GM21526 (cell line): ENCODE results near the gene ARAP3.

ENCODE experiments used
- ATAC-seq: cut with Tn5 transposase; IDR thresholded peaks from one replicate; pipeline ENCODE4 v1.9.1; 2021; ENCODE audit warnings: moderate library complexity; ENCODE audit not compliant: unreplicated experiment, low FRiP score

Gene ARAP3

GRCh38 chr5:141649056-141649688, 32.9 kb downstream of the ARAP3 start:
- no peak for ATAC-seq

- ATAC-seq: no peak
These were observed 34.2 kb downstream of the ARAP3 start for GRCh38 chr5:141647851-141648250.

DNA sequence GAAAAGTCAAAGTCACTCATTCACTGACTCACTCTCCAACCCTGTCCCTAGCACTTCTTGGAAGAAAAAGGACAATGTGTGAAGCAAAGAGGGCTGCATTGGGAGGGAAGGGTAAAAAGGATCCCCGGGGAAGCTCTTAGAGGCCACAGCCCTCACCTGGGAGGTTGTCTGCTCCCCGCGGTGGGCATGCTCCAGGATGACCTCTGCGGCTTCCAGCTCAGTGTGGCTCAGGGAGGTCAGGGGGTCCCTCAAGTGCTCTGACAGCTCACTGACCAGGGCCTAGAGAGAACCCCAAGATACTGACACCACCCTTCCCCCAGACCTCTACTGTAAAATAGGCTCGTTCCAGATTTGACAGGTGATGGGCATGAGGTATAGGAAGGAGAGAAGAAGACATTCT, 34.8 kb downstream of the ARAP3 start:
- ATAC-seq: no peak

- ATAC-seq: no peak
These were observed 36.0 kb downstream of the ARAP3 start for GRCh38 chr5:141646026-141646425.

- ATAC-seq: peak; percentile 32
These were observed 40.3 kb downstream of the ARAP3 start for GRCh38 chr5:141641634-141642267.

DNA sequence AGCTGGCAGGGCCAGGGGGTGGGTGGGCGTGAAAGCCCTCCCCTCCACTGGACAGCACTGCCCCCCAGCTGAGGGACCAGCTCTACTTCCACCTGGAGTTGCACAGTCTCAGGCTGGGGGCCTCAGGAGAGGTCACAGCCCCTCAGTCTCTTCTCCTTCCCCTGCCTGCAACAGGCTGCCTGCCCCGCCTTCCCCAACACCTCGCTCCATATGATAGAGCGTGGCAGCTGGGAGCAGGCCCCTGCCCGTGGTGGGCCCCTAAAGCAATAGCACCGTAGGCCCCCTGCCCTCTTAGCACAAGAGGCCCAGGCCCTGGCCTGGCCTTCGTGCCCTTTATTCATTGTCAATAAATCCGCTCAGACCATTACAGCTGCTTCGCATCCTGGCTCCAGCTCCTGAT, 41.3 kb downstream of the ARAP3 start:
- no peak for ATAC-seq

DNA sequence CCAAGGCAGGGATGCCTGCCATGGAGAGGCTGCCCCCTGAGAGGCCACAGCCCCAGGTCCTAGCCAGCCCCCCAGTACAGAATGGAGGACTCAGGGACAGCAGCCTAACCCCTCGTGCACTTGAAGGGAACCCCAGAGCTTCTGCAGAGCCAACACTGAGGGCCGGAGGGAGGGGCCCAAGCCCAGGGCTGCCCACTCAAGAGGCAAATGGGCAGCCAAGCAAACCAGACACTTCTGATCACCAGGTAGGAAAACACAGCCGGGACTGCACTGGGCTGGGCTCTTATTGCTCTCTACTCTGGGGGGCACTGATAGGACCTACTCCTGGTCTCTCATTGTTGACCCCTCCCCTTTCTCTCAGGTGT, 42.0 kb downstream of the ARAP3 start:
- no peak for ATAC-seq

DNA sequence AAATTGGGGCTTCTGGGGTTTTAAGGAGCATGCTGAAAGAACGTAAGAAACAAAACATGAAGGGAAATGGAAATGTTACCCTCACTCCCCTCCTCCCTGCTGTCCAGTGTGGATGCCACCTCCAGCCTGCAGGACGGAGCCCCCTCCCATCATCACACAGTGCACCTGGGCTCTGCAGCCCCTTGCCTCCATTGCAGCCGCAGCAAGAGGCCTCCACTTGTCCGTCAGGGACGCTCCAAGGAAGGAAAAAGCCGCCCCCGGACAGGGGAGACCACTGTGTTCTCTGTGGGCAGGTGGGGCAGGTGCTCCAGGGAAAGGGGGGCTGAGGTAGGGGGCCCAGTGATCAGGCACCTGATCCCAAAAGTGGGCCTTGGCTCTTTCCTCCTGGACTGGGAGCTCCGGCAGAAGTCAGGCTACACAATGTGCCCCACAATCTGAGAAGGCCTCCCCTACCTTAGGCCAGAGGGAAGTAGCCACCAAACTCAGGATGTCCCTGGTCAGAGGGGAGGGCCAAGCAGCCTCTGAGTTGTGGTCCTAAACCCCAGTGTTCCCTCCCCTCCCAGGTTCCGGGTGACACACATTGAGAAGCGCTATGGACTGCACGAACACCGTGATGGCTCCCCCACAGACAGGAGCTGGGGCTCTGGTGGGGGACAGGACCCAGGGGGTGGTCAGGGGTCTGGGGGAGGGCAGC, 42.5 kb downstream of the ARAP3 start:
- no peak for ATAC-seq

GRCh38 chr5:141638771-141639170, 43.3 kb downstream of the ARAP3 start:
- no peak for ATAC-seq

DNA sequence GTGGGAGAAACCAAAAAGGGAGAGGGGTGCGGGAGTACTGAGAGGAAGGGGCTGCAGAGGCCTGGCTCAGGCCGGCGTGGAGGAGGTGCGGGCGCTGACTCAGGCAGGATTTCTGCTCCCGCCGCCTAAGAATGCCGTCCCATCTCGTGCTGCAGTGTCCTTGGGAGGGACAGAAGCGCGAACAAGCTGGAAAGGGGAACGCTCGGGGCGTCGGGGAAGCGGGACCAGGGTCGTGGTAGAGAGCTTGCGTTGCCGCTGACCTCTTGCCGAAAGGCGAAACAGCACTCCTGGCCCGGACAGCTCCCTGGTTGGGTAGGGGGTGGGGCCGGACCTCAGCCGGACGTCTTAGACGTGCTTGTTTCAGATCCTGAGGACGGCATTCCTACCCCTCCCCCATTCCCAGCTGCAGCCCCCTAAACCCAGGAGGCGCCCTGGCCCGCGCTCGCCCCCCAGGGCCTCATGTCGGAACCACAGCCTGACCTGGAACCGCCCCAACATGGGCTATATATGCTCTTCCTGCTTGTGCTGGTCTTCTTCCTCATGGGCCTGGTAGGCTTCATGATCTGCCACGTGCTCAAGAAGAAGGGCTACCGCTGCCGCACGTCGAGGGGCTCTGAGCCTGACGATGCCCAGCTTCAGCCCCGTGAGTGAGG, 44.1 kb downstream of the ARAP3 start:
- no peak for ATAC-seq

DNA sequence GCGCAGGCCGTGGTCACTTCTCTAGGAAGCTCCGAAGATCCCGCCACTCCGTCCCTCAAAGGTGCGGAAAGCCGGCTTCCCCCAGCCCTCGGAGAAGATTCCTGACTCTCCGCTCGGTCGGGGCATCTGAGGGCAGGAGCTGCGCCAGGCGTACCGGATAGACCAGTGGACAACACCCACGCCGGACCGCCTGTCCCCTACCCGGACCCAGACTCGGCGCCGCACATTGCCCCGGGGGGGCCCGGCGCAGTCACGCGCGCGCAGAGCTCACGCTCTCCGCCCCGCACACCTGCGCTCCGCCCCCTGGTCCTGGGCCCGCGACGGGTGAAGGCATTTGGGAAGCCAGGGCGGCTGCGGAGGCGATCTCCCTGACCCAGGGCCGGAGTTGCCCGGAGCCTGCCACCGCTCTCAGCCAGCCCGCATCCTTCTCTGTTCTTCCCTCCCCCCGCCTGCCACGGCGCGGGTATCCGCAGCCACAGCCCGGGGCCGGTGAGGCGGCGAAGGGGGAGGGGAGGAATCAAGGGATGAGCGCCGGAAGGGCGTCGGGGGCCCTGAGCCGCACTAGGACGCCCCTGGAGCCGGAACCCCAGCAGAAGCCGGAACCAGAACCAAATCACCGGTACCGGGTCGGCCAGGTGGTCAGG, 44.8 kb downstream of the ARAP3 start:
- ATAC-seq: peak; percentile 18

DNA sequence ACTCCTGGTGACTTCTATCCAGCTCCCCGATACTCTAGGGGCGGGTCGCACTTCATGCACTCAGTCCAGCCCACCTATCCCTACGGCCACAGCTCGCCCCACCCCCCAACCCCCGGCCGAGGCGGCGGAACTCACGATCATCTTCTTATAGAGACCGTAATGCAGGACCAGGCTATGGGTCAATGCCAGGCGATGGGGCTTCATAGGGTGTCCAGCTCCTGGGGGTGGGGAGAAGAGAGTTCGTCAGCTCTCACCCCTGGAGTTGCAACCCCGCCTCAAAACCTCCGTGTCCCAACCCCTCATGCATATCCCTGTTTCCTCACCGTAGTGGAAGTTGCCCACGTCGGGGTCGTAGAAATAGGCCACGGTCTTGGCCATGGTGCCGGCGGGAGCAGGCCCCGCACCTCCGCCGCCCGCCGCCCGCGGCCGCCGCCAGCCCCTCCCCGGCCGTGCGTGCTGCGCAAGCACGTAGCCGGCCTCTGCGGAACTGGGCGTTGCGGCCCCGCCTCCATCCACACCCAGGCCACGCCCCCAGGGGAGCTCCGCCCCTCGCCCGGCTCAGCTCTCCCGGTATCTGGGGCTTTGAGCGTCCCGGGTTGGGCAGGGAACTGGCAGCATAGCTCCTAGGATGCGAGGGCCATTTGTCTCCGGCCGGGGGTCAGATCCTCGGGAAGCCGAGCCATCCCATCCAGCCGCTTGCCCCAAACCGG, 45.5 kb downstream of the ARAP3 start, which contains the start of the genes HDAC3 and RELL2:
TSS of gene HDAC3 (minus strand) at position 437 of the 710 bp plus-strand sequence. CDS start at position 378, 59 bp downstream.
TSS of gene RELL2 (plus strand) at position 585 of the 710 bp plus-strand sequence. CDS start 1,229 bp downstream, outside the sequence.
- peak; percentile 63 for ATAC-seq

- no peak for ATAC-seq
These were observed 46.0 kb downstream of the ARAP3 start for GRCh38 chr5:141636106-141636412.

DNA sequence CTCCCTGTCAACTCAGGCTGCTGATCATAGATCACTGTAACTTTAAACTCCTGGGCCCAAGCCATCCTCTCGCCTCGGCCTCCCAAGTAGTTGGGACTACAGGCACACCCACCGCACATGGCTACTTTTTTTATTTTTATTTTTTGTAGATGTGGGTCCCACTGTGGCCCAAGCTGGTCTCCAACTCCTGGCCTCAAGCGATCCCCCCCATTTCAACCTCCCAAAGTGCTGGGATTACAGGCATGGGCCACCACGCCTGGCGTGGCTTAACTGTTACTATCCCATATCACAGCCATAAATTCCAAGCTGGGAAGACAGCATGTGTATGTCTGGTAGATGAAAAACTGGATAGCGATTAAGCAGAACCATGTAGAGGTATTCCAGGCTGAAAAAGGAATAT, 46.4 kb downstream of the ARAP3 start:
- no peak for ATAC-seq

GRCh38 chr5:141634720-141635119, 47.3 kb downstream of the ARAP3 start:
- no peak for ATAC-seq

- peak; percentile 67 for ATAC-seq
These were observed 48.0 kb downstream of the ARAP3 start for GRCh38 chr5:141633871-141634561.

DNA sequence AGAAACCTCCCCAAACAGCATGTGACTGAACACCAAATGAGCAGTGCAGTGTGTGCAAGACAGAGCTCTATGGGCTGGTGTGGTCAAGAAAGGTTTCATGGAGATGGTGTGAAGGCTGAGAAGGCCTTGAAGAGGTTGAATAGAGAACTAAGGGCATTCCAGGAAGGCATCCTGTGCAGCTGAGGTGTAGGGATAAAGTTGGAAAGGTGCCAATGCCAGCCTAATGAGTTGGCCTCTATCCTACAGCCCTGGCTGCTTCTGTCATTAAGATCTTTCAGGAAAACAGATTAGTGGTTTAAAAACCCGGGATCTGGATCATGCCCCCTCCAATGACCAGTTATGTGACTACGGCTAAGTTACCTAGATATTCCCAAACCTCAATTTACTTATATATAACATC, 49.4 kb downstream of the ARAP3 start:
- ATAC-seq: no peak

DNA sequence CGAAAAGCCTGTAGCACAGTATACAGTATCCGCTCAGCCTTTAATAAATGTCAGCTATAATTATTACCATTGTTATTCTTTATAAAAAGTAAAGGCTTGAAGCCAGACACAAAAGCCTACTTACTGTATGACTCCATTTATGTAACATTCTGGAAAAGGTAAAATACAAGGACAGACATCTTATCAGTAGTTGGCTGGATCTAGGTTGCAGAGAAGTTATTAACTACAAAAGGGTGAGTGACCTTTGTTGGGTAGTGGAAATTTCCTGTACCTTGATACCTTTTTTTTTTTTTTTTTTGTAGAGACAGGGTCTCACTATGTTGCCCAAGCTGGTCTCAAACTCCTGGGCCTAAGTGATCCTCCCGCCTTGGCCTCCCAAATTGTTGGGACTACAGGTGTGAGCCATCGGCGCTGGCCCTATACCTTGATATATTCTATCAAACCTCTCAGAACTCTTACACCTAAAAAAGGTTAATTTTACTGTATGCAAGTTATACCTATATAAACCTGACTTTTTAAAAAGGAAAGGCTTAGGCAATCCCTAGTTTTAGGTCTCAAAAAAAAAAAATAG, 51.4 kb downstream of the ARAP3 start:
- ATAC-seq: no peak

DNA sequence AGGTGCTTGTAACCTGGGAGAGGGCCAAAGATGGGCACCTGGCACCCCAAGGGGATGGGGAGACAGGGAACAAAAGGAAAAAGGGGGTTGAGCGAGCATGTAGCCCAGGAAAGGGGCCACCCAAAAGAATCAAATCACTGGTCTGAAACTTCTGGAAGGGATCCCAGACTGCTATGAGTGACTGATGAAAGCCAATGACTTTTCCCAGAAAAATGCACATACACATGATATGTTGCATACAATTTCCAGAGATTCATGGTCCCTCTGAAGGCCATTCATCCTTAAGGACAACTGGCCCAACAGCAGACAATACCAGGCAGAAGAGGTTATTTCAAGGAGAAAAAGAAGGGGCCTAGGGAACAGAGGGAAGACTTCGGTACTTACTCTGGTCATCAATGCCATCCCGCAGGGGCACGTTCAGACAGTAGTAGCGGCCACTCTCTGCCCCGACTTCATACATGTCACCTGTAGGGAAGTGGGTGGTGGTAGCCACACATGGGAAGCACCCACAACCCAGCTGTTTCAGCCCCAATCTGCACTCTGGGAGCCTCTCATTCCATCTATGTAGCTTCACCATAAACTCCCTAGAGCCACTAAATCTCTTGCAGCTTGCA, 53.7 kb downstream of the ARAP3 start:
- no peak for ATAC-seq
